Measurements from ENCODE around the gene LGMN. TPM values are rescaled to one million over a fixed set of nuclear protein-coding genes. Genes with fewer than 3 reads are reported as not detected.
A peak's percentile ranks its signal among the peaks of the same experiment; 100 is the strongest.

The LGMN gene
- total and polyA plus RNA-seq, 9 of the 15 experiments (the other 6 are each of a cell fraction or from before 2014, with no cell fraction given), result 0.05 to 1.4 (median 0.43) TPM; not detected in 2

DNA sequence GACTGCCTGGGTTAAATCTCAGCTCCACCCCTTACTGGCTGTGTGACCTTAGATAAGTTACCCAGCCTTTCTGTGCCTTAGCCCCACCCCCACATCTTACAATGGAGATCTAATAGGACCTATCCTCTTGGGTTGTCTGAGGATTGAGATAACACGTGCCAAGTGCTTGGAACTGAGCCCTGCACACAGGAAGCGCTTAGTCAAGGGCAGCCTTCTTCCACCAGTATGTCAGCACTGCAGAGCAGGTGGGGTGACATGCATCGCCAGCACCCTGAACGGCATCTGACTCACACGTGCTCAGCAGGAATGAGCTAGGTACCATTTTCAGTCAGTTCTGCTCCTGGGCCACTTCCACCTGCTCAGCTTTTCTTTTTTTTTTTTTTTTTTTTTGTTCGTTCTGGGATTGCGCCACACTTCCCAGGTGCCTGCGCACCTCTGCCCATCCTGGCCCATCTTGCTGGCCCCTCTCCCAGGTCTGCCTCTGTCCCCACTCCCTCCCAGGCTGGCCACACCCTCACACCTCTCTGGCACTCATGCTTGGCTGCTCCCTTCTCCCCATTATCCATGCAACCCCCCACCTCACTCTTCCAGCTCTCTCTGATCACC, 19.6 kb downstream of the LGMN start (continued):
- TF ChIP-seq CHCHD3 (CRISPR knock-in tag; IDR thresholded peaks at IDR 0.05) (no peak), HDAC1 (IDR thresholded peaks at IDR 0.05) (no peak), KAT8 (IDR thresholded peaks at IDR 0.05; ENCODE audit: low read depth) (no peak), ARNT (IDR thresholded peaks at IDR 0.05) (no peak), CREB3 (tag; conservative IDR thresholded peaks at IDR 0.05; ENCODE audit: low read depth) (no peak), TFAP4 (CRISPR knock-in tag; IDR thresholded peaks at IDR 0.05; ENCODE audit: borderline replicate concordance) (no peak), MAX (CRISPR knock-in tag; IDR thresholded peaks at IDR 0.05) (0 out of 2 replicates have a peak, but pooled peaks have one; percentile 33), SMARCB1 (IDR thresholded peaks at IDR 0.05; ENCODE audit: insufficient read length, low read depth) (no peak), ZNF12 (CRISPR knock-in tag; IDR thresholded peaks at IDR 0.05) (no peak), KDM1A (IDR thresholded peaks at IDR 0.05) (peak; percentile 21 to 31; a peak in 1 of 4 replicates)
